ENCODE measurements around the gene GMIP. TPM values are rescaled to one million over a fixed set of nuclear protein-coding genes. Genes with fewer than 3 reads are reported as not detected.
"Not testable (repeated sequence)": the region's sequence is repeated elsewhere in the genome, so short reads cannot be mapped to it uniquely, and the experiment has no call there.

GMIP gene
- total RNA-seq, 2 experiments from 2014 or later = 110 to 111 TPM

DNA sequence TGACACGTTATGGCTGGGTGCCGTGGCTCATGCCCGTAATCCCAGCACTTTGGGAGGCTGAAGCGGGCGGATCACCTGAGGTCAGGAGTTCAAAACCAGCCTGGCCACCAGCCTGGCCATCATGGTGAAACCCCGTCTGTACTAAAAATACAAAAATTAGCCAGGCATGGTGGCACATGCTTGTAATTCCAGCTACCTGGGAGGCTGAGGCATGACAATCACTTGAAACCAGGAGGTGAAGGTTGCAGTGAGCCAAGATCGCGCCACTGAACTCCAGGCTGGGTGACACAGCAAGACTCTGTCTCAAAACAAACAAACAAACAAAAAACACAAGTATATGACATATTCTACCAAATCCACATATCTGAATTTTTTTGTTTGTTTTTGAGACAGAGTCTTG, 36.8 kb downstream of the GMIP start:
- H3K9me3 Mint-ChIP-seq (ENCODE audit: low read depth); DNase-seq; H3K4me3 Mint-ChIP-seq; H3K27me3 Mint-ChIP-seq; ATAC-seq: not testable (repeated sequence)
- CTCF ChIA-PET = interaction anchor here (1.1 to 2.2 kb wide), 5 partner anchors 37 to 74 kb away, joined by 3 to 6 read pairs (median 5); partner anchors contain the start of genes ATP13A1 and GMIP
- Mint-ChIP-seq H3K27ac (peak overlapping the region; percentile 86), H3K36me3 (peaks cover 44% of the 10 kb centered on the region), H3K4me1 (peaks cover 61% of the 10 kb centered on the region)

DNA sequence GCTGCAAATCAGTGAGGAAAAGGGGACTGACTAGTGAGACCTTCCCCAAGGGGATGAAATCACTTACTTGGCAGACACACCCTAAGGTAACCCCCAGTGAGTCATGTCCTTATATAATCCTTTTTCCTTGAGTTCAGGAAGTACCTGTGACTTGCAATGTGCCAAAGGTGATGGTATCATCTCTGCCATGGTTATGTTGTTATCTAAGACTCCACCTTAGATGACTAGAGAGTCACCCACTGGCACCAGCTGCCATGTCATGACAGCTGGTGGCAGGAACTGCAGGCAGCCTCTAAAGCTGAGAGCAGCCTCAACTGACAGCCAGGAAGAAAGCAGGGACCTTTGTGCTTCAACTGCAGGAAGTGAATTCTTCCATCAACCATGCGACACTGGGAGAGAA, 37.4 kb downstream of the GMIP start:
- peaks cover 49% of the 10 kb centered on the region for H3K36me3 Mint-ChIP-seq
- no peaks in the 10 kb centered on the region for H3K27me3 Mint-ChIP-seq
- CTCF ChIA-PET = interaction anchor here (0.5 to 2.4 kb wide), 7 partner anchors 15 to 406 kb away, joined by 3 to 10 read pairs (median 5); partner anchors contain the start of genes ATP13A1 and GMIP
- peak overlapping the region; percentile 86 for H3K27ac Mint-ChIP-seq
- ATAC-seq (peak; percentile 81), DNase-seq (peak; percentile 61)
- H3K9me3 Mint-ChIP-seq (ENCODE audit: low read depth) = no peaks in the 10 kb centered on the region
- peaks cover 68% of the 10 kb centered on the region for H3K4me1 Mint-ChIP-seq
- H3K4me3 Mint-ChIP-seq = no peak overlapping the region

DNA sequence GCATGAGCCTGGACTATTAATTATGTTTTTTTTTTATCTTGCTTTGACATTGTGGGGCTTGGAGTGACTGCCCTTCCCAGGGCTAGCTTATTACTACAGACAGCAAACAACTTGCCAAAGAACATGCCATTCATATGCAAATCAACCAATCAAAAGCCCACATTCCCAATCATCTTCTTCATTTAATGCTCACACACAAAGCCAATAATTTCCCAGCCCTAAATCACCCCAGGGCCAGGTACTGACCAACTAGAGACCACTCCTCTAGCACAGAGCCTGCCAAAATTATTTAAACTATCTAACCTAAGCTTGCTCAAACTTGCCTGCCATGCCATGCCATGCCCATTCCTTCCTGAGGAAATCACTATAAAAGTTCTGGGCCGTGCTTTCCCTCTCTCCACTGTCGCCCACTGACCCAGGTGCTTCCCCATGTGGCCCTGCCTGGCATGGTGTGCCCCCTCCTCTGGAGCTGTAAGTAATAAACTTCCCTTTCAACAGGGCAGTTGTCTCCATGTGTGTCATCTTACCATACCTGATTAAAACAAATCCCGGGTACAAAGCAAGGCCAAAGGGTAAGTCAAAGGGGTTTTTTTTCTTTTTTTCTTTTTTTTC, 40.6 kb downstream of the GMIP start:
- Mint-ChIP-seq H3K27ac (peak overlapping the region; percentile 69), H3K27me3 (no peaks in the 10 kb centered on the region), H3K36me3 (peaks cover 39% of the 10 kb centered on the region), H3K9me3 (ENCODE audit: low read depth) (no peaks in the 10 kb centered on the region), H3K4me3 (no peak overlapping the region), H3K4me1 (peaks cover 73% of the 10 kb centered on the region)
- no peak for DNase-seq
- CTCF ChIA-PET = interaction anchor here (0.6 to 1.8 kb wide), 6 partner anchors 9 to 71 kb away, joined by 3 to 8 read pairs (median 4); no protein-coding TSS in a partner anchor
- ATAC-seq = no peak

DNA sequence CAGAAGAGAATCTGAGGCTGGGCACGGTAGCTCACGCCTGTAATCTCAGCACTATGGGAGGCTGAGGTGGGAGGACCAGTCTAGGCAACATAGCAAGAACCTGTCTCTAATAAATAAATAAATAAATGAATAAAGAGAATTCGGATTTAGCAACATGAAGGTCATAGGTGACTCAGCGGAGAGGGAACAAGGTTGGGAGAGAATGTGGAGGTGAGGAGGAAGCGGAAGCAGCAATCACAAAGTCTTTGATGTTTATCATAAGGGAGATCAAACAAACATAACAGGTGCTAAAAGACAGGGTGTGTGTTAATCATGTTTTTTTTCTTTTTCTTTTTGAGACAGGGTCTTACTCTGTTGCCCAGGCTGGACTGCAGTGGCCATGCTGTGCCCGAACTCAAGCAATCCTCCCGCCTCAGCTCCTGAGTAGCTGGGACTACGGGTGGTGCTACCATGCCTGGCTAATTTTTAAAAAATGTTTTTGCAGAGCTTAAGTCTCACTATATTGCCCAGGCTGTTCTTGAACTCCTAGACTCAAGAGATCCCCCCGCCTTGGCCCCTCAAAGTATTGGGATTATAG, 41.2 kb downstream of the GMIP start:
- no peak for ATAC-seq
- Mint-ChIP-seq H3K4me1 (peaks cover 75% of the 10 kb centered on the region), H3K4me3 (no peak overlapping the region), H3K9me3 (ENCODE audit: low read depth) (no peaks in the 10 kb centered on the region), H3K36me3 (peaks cover 44% of the 10 kb centered on the region), H3K27ac (peak overlapping the region; percentile 97), H3K27me3 (no peaks in the 10 kb centered on the region)
- CTCF ChIA-PET = interaction anchor here (0.6 to 1.8 kb wide), 7 partner anchors 11 to 70 kb away, joined by 3 to 8 read pairs (median 4); no protein-coding TSS in a partner anchor
- no peak for DNase-seq

DNA sequence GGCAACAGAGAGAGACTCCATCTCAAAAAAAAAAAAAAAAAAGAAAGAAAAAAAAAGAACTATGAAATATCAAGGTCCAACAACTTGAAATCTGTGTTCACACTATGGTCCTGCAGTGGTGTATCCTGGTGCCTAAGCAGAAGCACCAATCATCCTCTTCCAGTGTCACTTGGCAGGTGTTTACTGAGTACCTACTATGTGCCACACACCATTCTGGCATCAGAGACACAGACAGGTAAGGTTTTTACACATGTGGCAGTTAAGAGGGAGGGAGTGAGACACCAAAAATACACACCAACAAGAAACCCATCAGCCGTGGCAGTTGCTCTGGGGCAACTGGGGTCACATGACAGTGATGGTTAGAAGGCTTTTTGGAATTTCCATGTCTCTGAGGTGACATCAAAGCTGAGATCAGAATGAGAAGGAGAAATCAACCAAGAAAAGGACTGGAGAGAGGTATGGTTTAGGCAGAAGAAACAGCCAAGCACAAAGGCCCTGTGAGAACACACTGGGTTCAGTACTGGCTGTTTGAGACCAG, 42.6 kb downstream of the GMIP start:
- DNase-seq = no peak
- no peak for ATAC-seq
- H3K4me1 Mint-ChIP-seq = peaks cover 72% of the 10 kb centered on the region
- no peaks in the 10 kb centered on the region for H3K27me3 Mint-ChIP-seq
- peak overlapping the region; percentile 97 for H3K27ac Mint-ChIP-seq
- H3K4me3 Mint-ChIP-seq = no peak overlapping the region
- CTCF ChIA-PET = interaction anchor here (0.7 to 1.0 kb wide), 2 partner anchors 46 to 68 kb away, joined by 3 read pairs; no protein-coding TSS in a partner anchor
- no peaks in the 10 kb centered on the region for H3K9me3 Mint-ChIP-seq (ENCODE audit: low read depth)
- peaks cover 42% of the 10 kb centered on the region for H3K36me3 Mint-ChIP-seq

DNA sequence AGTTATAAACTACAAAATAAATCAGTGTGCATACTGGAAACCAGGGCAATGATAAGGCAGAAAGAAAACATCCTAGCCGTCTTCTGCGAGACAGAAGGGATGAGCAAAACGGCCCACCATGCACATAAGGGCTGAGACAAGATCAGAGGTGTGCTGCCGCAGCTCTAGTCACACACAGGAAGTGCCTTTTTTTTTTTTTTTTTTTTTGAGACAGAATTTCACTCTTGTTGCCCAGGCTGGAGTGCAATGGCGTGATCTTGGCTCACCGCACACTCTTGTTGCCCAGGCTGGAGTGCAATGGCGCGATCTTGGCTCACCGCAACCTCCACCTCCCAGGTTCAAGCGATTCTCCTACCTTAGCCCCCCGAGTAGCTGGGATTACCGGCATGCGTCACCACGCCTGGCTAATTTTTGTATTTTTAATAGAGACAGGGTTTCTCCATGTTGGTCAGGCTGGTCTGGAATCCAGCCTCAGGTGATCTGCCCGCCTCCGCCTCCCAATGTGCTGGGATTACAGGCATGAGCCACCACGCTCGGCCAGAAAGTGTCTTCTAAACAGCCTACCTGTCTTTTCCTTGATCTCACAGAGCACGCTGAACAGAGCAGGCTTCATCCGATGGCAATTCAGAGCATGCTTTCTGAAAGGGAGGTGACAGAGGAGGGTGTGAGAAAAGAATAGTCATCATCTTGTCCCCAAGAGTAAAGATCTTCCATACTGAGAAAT, 44.6 kb downstream of the GMIP start:
- ATAC-seq (peak; percentile 71), DNase-seq (peak; percentile 85)
- Mint-ChIP-seq H3K27ac (peak overlapping the region; percentile 97), H3K4me3 (peak overlapping the region; percentile 43), H3K36me3 (peaks cover 49% of the 10 kb centered on the region), H3K4me1 (peaks cover 82% of the 10 kb centered on the region)
- not testable (repeated sequence) for H3K9me3 Mint-ChIP-seq (ENCODE audit: low read depth); H3K27me3 Mint-ChIP-seq
- CTCF ChIA-PET = interaction anchor here (1.2 kb wide), 2 partner anchors 9 to 44 kb away, joined by 3 to 4 read pairs; no protein-coding TSS in a partner anchor

DNA sequence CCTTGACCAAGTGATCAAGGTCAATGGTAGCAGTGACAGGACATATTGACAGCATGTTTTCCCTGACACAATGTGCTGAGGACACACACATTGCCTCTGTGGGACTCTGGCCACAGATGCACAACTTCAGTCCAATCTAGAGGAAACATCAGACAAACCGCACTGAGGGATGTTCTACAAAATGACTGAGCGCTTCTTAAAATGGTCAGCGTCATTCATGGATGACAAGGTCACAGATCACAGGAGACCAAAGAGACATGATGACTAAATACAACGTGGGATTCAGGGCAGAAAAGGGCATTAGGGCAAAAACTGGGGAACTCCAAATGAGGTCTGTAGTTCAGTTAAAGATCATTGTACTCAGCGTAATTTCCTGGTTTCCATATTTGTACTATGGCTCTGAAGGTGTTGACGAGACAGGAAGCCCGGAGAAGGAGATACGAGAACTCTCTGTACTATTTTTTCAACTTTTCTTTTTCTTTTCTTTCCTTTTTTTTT, 45.6 kb downstream of the GMIP start:
- CTCF ChIA-PET = interaction anchor here (0.6 to 1.3 kb wide), 5 partner anchors 17 to 44 kb away, joined by 3 to 5 read pairs (median 3); no protein-coding TSS in a partner anchor
- no peaks in the 10 kb centered on the region for H3K27me3 Mint-ChIP-seq
- peak overlapping the region; percentile 97 for H3K27ac Mint-ChIP-seq
- DNase-seq (peak; percentile 84), ATAC-seq (peak; percentile 68)
- no peaks in the 10 kb centered on the region for H3K9me3 Mint-ChIP-seq (ENCODE audit: low read depth)
- peaks cover 51% of the 10 kb centered on the region for H3K36me3 Mint-ChIP-seq
- H3K4me3 Mint-ChIP-seq = peak overlapping the region; percentile 43
- peaks cover 78% of the 10 kb centered on the region for H3K4me1 Mint-ChIP-seq

DNA sequence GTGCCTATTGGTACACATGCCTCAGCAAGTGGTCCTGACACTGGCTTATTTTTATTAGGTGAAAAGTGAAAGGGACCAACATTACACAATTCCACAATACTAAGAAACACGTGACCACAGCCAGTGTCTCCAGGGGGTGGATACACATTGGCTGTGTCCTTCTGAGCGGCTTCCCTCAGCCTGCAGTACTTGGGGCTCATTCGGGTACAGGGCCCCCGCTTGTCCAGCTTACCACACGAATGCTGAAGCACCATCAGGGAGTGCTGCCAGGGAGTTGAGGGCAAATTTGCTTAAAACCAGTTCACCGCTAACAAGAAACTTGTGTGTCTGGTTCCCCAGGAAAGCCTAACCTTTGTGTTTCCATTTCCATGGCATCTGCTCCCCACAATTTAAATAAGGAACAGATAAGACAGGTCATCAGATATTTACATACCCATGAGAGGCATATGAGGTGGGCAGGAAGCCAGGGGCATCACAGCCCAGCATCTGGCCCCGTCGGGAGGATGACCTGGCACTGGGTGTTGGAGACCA, 48.2 kb downstream of the GMIP start:
- no peaks in the 10 kb centered on the region for H3K9me3 Mint-ChIP-seq (ENCODE audit: low read depth)
- peak overlapping the region; percentile 82 for H3K27ac Mint-ChIP-seq
- H3K27me3 Mint-ChIP-seq = no peaks in the 10 kb centered on the region
- DNase-seq = no peak
- CTCF ChIA-PET = no interaction called here
- no peak for ATAC-seq
- no peak overlapping the region for H3K4me3 Mint-ChIP-seq
- H3K4me1 Mint-ChIP-seq = peaks cover 77% of the 10 kb centered on the region
- peaks cover 47% of the 10 kb centered on the region for H3K36me3 Mint-ChIP-seq

DNA sequence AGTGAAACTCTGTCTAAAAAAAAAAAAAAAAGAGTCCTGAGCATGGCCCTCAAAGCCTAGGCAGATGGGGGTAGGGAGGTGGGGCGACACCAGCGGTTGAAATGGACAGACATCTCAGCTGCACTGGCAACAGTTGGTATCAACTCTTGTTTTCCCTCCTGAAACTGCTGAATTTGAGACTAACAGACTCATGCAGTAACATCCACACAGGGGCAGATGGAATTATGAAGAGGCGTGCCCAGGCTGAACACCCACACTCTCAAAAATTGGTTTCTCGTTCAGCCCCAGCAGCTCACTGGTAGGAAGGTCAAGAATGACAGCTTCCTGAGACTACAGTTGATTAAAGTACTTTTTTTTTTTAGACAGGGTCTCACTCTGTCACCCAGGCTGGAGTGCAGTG, 49.1 kb downstream of the GMIP start:
- Mint-ChIP-seq H3K4me1 (peaks cover 79% of the 10 kb centered on the region), H3K36me3 (peaks cover 51% of the 10 kb centered on the region), H3K27ac (peak overlapping the region; percentile 52), H3K4me3 (no peak overlapping the region), H3K27me3 (no peaks in the 10 kb centered on the region), H3K9me3 (ENCODE audit: low read depth) (no peaks in the 10 kb centered on the region)
- CTCF ChIA-PET = interaction anchor here (0.6 kb wide), 1 partner anchor 968 kb away, joined by 3 read pairs; no protein-coding TSS in a partner anchor
- no peak for DNase-seq
- ATAC-seq = no peak

DNA sequence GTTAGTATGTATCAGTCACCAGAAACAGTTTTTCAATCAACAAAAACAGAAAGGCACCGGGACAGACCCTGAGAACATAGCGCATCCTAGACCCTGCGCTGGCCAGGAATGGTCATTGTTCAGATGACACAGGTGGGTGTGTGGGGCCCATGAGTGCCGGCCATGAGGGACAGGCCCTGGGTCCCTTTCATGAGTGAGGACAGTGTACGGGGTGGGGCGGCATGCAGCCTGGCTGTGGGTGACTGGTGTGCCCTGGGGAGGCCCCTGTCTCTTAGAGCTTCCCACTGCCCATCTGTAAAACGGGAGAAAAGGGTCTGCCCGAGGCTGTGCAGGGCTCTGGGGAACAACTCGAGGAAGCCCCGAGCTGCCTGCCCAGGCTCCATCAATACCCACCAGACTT, 50.8 kb downstream of the GMIP start:
- H3K27ac Mint-ChIP-seq = peak overlapping the region; percentile 92
- CTCF ChIA-PET = no interaction called here
- H3K4me3 Mint-ChIP-seq = no peak overlapping the region
- no peak for DNase-seq
- peaks cover 79% of the 10 kb centered on the region for H3K4me1 Mint-ChIP-seq
- H3K36me3 Mint-ChIP-seq = peaks cover 57% of the 10 kb centered on the region
- H3K9me3 Mint-ChIP-seq (ENCODE audit: low read depth) = no peaks in the 10 kb centered on the region
- no peak for ATAC-seq
- H3K27me3 Mint-ChIP-seq = no peaks in the 10 kb centered on the region

DNA sequence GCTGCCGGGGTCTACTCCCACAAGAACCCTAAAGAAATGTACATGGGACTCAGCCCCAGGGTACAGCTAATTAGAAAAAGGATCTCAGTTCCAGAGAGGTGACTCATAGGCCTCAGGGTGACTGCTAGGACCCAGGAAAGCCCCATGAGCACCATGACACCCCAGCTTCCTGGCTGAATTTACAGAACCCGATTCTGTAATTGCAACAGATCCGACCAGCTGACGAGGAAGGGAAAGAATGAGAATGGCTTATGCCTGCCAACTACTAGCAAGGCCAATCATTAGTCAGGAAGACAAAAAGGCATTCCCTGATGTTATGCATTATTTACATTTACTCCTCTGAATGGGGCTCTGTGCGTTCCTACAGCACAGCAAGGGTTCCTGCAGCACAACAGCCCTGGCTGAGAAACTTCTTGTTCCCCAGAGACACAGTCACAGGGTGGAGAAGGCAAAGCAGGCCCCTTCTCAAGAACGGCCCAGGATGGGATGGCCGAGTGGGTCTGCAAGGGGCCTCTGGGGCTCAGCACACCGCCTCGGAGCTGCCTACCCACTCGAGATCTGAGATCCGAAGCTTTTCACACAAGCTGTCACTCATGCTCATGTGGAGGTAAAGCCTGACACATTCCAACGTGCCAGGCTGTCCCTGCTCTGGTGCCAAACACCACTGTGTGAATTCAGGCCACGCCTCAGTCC, 52.2 kb downstream of the GMIP start:
- H3K4me1 Mint-ChIP-seq = peaks cover 70% of the 10 kb centered on the region
- H3K27me3 Mint-ChIP-seq = no peaks in the 10 kb centered on the region
- ATAC-seq = peak; percentile 91
- peaks cover 51% of the 10 kb centered on the region for H3K36me3 Mint-ChIP-seq
- peak overlapping the region; percentile 92 for H3K27ac Mint-ChIP-seq
- peak overlapping the region; percentile 16 for H3K4me3 Mint-ChIP-seq
- H3K9me3 Mint-ChIP-seq (ENCODE audit: low read depth) = no peaks in the 10 kb centered on the region
- CTCF ChIA-PET = interaction anchor here (0.7 to 3.1 kb wide), 9 partner anchors 9 to 71 kb away, joined by 3 to 16 read pairs (median 4); no protein-coding TSS in a partner anchor
- peak; percentile 88 for DNase-seq

DNA sequence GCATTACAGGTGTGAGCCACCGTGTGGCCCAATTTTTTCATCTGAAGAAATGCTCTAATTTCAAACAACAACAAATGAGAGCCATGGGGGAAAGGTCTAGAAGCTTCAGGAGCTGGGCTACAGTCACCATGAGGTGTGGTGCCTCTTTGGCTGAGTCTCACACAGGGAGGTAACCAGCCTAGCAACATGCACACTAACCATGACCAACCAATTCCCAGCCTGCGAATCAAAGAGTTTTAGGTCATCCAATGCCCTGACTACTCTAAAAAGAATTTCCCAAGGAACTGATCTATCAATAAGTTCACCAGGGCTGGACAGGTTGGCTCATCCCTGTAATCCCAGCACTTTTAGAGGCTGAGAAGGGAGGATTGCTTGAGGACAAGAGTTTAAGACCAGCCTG, 54.9 kb downstream of the GMIP start:
- no peak for ATAC-seq
- Mint-ChIP-seq H3K27ac (peak overlapping the region; percentile 92), H3K9me3 (ENCODE audit: low read depth) (no peaks in the 10 kb centered on the region), H3K4me3 (peak overlapping the region; percentile 32), H3K36me3 (peaks cover 47% of the 10 kb centered on the region), H3K27me3 (no peaks in the 10 kb centered on the region), H3K4me1 (peaks cover 70% of the 10 kb centered on the region)
- CTCF ChIA-PET = interaction anchor here (1.2 to 1.3 kb wide), 2 partner anchors 34 to 56 kb away, joined by 3 to 4 read pairs; no protein-coding TSS in a partner anchor
- no peak for DNase-seq
